HG03520 (cell line): Measurements from ENCODE around the gene PRRC2B.
"Not testable (repeated sequence)": the region's sequence is repeated elsewhere in the genome, so short reads cannot be mapped to it uniquely, and the experiment has no call there.

Source experiments
- ATAC-seq: cut with Tn5 transposase; IDR thresholded peaks from one replicate; pipeline ENCODE4 v1.9.1; 2021; ENCODE audit warnings: mild to moderate bottlenecking, moderate library complexity; ENCODE audit not compliant: unreplicated experiment

PRRC2B gene

GRCh38 chr9:131505012-131505411 lies 111.1 kb downstream of the PRRC2B start:
- ATAC-seq: no peak

GRCh38 chr9:131511416-131511815 lies 117.5 kb downstream of the PRRC2B start:
- ATAC-seq: no peak

DNA sequence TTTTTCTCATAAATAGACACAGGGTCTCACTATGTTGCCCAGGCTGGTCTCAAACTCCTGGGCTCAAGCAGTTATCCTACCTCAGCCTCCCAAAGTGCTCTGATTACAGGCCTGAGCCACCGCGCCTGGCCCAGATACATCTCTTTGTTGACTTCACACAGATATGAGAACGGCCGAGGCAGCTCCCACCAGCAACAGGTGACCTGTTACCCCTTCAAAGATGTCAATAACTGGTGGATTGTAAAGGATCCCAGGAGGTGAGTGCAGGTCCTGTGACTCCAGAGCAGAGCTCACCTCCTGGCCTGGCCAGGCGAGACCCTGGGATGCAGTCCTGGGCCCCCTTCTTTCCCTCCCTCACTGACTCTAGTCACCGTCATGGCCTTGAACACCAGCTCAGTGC lies 118.0 kb downstream of the PRRC2B start:
- no peak for ATAC-seq

- no peak for ATAC-seq
Measured at GRCh38 chr9:131513177-131513576, 119.3 kb downstream of the PRRC2B start.

DNA sequence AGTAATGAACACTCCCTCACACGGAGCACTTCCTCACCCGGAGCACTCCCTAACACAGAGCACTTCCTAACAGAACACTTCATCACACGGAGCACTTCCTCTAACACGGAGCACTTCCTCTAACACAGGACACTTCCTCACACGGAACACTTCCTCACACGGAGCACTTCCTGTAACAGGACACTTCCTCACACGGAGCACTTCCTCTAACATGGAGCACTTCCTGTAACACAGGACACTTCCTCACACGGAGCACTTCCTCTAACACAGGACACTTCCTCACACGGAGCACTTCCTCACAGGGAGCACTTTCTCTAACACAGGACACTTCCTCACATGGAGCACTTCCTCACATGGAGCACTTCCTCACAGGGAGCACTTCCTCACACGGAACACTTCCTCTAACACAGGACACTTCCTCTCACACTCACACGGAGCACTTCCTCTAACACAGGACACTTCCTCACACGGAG lies 121.7 kb downstream of the PRRC2B start:
- not testable (repeated sequence) for ATAC-seq

DNA sequence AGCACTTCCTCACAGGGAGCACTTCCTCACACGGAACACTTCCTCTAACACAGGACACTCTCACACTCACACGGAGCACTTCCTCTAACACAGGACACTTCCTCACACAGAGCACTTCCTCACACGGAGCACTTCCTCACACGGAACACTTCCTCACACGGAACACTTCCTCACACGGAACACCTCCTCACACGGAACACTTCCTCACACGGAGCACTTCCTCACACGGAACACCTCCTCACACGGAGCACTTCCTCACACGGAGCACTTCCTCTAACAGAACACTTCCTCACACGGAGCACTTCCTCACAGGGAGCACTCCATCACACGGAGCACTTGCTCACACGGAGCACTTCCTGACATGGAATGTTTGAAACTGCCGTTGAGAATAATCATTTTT lies 122.2 kb downstream of the PRRC2B start:
- ATAC-seq: no peak

DNA sequence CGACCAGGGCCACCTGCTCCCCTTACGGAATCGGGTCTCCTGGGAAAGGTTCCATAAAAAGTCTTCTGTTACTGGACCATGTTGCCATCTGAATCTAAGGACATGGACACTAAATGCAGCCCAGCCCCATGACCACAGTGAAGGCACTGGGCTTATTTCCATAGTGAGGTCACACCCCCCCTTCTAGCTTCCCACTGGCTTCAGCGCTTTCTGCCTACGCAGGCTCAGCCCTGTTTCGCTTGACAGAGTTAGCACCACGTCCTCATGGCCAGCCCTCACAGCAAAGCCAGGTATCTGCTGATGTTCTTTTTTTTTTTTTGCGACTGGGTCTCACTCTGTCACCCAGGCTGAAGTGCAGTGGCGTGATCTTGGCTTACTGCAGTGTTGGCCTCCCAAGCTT lies 123.0 kb downstream of the PRRC2B start:
- ATAC-seq: no peak

DNA sequence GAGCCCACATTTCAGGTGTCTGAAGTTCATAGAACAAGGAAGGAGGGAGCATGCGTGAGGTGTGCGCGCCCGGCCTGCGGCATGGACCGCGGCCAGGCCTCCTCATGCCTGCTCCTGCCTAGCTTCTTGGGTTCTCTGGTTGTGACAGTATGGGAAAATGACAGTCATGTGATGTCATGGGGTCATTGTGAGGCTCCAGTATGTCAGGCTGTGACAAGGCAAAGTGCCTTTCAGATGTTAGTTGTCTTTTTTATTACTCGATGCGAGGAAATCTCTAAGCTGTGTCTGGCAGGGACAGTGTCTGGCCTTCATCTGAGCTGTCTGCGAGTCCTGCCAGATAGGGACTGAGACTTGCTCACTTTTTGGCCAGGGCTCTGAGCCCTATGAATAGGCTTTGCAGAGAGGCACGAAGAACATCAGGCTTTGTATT lies 123.9 kb downstream of the PRRC2B start:
- ATAC-seq: no peak

DNA sequence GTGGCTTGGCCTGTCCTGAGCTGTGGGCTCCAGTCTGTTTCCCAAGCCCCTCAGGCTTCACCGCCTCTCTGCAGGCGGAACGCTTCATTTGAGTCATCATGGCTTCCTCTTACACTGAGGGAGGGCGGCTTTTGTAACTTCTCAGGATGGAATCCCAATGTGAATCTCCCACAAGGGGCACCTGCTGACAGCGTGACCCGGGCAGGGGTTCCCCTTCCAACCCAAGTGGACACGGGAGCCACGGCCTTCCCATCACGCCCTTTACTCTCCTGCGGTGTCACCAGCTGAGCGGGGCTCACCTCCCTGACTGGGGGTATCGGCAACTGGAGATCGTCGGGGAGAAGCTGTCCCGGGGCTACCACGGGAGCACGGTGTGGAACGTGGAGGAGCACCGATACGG lies 124.7 kb downstream of the PRRC2B start:
- no peak for ATAC-seq

DNA sequence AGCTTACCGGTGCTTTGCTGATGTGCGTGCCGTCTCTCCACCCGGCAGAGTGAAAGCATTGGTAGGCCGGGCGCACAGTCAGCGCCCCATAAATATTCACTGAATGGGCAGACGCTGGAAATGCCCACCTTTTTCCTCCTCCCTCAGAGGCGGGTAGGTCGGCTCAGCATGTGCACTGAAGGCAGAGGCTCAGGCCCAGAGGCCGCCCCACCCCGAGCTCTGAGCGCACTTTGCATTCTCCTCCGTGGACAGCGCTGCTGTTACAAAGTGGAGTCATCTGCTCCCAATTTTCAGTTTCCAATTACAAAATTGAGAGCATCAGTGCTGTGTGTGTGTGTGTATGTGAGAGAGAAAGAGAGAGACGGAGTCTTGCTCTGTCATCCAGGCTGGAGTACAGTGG lies 126.6 kb downstream of the PRRC2B start:
- ATAC-seq: no peak

DNA sequence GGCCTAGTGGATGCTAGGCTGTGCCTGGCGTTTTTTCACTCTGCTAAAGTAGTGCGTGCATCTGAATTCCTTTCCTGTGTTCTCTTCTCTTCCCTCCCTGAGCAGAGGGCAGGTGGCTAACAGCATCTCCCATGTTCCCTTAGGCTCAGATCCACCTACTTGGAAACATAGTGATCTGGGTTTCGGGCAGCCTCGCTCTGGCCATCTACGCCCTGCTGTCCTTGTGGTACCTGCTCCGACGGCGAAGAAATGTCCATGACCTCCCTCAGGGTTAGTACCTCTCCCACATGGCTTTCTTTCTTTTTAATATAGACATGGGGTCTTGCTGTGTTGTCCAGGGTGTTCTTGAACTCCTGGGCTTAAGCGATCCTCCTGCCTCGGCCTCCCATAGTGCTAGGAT lies 127.3 kb downstream of the PRRC2B start:
- ATAC-seq: no peak

DNA sequence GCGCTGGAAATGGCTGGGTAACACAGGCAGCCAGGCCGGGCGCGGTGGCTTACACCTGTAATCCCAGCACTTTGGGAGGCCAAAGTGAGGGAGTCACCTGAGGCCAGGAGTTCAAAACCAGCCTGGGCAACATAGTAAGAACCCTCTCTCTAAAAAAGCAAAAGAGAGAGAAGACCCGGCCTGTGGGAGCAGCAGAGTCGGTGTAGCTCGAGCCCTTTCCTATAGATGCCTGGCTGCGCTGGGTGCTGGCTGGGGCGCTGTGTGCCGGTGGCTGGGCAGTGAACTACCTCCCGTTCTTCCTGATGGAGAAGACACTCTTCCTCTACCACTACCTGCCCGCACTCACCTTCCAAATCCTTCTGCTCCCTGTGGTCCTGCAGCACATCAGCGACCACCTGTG lies 127.9 kb downstream of the PRRC2B start:
- ATAC-seq: no peak

DNA sequence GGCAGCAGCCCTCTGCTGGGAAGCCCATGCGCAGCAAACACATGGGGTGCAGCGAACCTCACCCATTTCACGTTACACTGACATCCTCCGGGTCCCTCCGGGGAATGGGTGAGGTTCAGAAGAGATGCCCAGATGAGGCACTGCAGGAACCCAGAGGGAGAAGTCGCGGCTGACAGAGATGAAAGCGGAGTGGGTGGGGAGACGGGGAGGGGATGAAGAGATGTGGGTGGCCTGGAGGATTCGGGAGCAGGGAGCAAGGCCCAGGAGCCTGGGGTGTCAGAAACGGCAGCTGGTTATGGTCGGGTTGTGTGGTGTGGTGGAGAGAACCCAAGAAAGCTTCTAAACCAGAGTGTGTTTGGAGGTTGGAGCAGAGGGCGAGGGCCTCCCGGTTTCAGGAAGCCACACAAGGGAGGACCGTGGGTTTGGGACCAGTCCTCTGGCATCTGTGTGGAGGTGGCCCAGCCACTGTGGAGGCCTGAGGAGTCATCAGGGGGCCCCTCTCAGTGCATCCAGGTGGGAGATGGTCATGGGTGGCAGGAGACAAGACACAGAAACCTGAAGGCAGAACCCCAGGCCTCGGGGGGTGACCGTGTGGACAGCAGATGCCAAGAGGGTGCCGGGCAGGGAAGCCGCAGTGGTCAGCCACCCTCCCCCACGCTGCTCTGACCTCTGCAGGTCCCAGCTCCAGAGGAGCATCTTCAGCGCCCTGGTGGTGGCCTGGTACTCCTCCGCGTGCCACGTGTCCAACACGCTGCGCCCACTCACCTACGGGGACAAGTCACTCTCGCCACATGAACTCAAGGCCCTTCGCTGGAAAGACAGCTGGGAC lies 128.6 kb downstream of the PRRC2B start:
- ATAC-seq: no peak

GRCh38 chr9:131523086-131523388 lies 129.2 kb downstream of the PRRC2B start:
- no peak for ATAC-seq

- no peak for ATAC-seq
Measured at GRCh38 chr9:131523451-131524435, 129.9 kb downstream of the PRRC2B start.

DNA sequence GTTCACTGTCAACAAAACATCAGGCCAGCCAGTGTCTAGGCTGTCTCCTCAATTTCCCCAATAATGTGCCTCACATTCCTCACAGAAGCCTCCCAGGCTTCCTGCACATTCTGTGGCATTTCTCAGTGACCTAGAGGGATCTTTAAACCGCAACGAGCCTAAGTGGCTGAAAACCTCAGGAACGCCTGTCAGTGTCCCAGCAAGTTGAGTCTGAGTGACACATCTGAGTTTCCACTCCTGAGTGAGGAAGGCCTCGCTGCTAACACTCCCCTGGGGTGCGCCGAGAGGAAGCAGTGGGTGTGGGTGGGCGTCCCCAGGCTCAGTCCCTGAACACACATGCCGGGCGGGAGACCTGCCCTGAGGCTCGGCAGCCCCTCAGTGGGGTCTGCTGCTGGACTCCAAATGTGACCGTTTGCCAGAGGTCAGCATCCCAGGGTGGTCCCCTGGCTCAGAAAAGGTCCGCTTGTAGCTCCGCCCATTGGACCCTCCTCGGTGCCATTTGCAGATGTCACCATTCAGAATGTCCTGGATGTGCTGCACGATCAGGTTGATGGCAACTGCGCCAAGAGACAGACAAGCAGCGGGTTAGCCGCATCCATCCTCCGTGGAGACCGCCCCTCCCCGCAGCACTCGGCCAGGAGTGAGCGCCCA lies 130.9 kb downstream of the PRRC2B start:
- no peak for ATAC-seq

GRCh38 chr9:131525643-131526565 lies 132.0 kb downstream of the PRRC2B start:
- no peak for ATAC-seq

GRCh38 chr9:131528186-131528585 lies 134.3 kb downstream of the PRRC2B start:
- ATAC-seq: no peak

DNA sequence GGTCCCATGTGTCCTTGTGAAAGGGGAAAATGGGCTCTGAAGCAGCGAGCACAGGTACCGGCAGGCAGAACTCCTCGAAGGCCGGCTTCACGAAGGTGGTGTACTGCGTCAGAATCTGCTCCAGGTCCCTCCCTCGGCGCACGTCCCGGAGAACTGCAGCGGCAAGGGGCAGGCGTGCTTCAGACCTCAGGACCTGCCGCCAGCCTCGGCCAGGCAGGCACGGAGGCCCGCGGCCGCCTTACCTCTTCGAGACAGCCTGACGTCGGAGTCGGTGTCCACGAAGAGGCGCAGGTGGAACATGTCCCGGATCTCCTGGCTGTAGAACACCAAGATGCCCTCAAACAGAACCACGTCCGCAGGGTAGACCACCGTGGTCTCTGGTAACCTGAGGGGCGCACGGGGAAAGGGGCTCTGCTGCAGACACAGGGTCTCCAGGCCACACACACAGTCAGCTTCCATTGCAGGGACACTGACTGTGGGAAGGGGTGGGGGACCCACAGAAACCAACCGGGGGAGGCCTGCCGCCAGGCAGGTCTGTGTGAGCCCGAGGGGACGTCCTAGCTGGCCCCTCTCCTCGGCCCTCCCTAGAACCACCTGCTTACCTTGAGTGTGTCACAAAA lies 135.1 kb downstream of the PRRC2B start:
- no peak for ATAC-seq
